Peyer's patch (tissue), 4 donors: ENCODE data around the gene P2RX7.

Experiments
- POLR2A ChIP-seq, 2 donors: fragments of 450-650 bp; IDR thresholded peaks; one replicate each; pipeline ENCODE4 v1.5.1; 2017; ENCODE audit warnings: antibody characterized with exemption in 2 of 2, mild to moderate bottlenecking in 2 of 2, moderate library complexity in 2 of 2
- TF ChIP-seq, protein P1 (sequence below), 6 experiments: fragments of 450-650 bp in 4 of 6; fragments of 200-600 bp in 2 of 6; sonication (generic) in 1 of 6; IDR thresholded peaks; one replicate each; pipeline ENCODE4 v1.5.1; 2017 to 2019; ENCODE audit warnings: antibody characterized with exemption in 6 of 6, mild to moderate bottlenecking in 3 of 6, moderate library complexity in 1 of 6

DNA sequence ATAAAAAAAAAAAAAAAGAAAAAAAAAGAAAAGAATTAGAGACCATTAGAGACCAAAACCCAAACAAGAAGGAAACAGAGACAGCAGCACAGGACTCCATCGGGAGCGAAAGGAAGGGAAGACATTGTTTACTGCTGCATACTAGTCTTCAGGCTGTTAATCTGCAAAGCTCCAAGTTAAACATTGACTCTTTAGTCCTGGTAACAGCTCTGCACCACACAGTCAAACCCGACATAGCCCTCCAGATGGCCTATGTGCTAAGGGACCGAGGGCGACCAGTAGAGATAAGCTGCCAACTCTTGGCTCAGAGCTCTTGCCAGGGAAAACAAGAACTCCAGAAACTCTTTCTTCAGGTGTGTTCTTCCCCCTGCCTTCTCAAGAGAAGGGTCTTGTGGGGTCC lies 85.1 kb downstream of the P2RX7 start:
- TF ChIP-seq, protein P1, sequence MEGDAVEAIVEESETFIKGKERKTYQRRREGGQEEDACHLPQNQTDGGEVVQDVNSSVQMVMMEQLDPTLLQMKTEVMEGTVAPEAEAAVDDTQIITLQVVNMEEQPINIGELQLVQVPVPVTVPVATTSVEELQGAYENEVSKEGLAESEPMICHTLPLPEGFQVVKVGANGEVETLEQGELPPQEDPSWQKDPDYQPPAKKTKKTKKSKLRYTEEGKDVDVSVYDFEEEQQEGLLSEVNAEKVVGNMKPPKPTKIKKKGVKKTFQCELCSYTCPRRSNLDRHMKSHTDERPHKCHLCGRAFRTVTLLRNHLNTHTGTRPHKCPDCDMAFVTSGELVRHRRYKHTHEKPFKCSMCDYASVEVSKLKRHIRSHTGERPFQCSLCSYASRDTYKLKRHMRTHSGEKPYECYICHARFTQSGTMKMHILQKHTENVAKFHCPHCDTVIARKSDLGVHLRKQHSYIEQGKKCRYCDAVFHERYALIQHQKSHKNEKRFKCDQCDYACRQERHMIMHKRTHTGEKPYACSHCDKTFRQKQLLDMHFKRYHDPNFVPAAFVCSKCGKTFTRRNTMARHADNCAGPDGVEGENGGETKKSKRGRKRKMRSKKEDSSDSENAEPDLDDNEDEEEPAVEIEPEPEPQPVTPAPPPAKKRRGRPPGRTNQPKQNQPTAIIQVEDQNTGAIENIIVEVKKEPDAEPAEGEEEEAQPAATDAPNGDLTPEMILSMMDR (IDR thresholded peaks at IDR 0.05), result peak in 1 of 6 experiments; percentile 13
- TF ChIP-seq POLR2A (IDR thresholded peaks at IDR 0.05), result peak; percentile 15 to 65
